Putamen (tissue), 1 donor: ENCODE measurements around the gene DMWD.

ENCODE experiments used
- DNase-seq: peaks from one replicate; pipeline ENCODE4 v3.0.0-alpha.2; 2016; ENCODE audit warnings: low spot score

DMWD gene

DNA sequence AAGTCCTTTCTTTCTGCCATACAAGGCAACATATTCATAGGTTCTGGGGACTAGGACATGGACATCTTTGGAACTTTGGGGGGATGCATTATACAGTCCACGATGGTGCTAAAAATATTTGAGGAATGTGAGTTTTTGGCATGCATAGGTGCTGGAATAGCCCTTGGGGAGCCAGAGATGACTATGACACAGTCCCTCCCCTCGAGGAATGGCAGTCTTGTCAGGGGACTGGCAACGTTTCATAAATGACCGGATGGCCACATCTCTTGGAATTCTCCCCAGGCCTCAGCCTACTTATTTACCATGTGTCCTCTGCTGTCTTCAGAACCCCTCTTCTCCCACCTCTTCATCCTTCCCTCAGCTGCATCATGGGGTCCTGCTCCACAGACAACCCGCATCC is 45.8 kb downstream of the DMWD start:
- DNase-seq: no peak

DNA sequence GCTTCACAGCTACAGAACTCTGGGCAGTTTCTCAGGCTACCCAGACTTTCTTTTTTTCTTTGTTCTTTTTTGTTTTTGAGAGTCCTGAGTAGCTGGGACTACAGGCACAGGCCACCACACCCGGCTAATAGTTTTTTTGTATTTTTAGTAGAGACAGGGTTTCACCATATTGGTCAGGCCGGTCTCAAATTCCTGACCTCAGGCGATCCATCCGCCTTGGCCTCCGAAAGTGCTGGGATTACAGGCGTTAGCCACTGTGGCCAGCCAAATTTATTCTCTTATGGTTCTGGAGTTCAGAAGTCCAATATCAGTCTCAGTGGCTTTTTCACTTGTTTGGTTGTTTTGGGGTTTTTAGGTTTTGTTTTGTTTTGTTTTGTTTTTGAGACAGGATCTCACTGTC is 47.0 kb downstream of the DMWD start:
- DNase-seq: no peak

DNA sequence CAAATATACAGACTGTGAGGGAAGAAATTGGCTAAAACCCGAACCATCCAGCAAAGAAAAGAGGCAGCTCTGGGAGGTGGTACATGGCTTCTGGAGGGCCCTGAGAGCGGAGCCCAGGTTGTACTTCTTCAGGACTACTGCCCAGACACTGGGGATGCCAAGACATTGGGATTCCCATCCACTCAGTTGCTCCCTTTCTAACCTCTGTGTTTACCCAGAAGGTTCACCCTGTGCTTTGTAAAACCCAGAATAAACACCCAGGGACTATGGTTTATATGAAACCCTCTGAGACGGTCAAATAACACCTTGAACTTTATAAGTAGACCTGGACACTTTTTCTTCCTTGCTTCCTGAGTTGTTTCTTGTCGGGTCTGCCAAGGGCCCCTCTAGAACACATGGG is 49.7 kb downstream of the DMWD start:
- DNase-seq: no peak

DNA sequence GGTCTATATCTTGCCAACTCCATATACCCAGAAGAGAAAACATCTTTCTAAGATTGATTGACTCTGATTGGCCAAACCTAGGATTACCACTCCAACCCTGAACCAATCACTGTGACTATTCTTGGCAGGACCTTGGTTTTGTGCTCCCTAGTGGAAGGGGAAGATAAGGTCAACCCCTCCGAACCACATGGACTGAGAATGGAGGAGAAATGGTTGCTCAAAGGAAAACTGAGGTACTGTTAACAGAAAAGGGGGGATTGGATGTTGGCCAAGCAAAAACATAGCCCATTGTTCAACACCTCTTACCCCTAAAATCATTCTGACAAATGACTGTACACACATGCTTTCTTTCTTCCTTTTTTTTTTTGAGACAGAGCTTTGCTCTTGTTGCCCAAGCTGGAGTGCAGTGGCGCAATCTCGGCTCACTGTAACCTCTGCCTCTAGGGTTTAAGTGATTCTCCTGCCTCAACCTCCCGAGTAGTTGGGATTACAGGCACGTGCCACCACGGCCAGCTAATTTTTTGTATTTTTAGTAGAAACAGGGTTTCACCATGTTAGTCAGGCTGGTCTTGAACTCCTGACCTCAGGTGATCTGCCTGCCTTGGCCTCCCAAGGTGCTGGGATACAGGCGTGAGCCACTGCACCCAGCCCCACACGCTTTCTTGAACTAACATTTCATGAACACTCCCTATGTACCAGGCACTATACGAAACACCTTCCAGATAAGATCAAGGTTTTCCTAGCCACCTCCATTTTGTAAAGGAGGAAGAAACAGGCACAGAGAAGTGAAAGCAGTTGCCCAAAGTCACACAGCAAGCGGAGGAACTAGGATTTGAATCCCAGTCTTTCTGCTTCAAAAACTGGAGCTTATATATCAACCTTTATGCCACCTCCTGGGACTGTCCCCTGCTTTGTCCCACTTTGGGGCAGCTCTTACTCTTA is 52.9 kb downstream of the DMWD start:
- no peak for DNase-seq

DNA sequence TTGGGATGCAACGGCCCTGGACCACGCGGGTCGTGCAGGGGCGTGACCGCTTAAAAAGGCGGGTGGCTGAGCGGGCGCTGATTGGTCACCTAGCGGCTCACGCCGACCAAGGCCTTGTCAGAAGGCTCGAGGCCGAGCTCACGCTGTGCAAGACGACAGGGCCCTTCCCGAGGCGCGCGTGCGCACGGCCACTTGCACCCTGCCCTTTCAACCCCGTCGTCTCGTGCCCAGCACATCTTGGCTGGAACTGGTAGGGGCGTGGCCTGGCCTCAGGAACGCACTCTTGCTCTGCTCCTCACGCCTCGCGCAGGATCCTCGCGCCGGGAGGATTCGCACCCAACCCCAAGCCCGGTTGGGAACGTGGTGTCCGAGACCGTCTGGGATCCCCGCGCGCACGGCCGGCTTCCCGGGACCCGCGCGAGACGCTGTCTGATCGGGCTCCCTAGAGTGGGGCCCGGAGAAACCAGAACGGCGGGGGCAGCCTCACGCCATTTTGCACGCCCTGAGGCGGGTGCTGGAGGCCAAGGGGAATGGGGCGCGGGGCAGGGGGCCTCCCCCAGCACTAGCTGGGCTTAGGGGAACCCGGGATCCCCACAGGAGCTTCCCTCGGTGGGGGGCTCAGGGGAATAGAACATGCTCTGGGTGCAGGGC is 59.4 kb downstream of the DMWD start, which contains the start of gene MEIOSIN:
TSS of gene MEIOSIN (plus strand) at position 280 of the 651 bp plus-strand sequence. CDS start 1,938 bp downstream, outside the sequence.
- no peak for DNase-seq
